Posterior vena cava (tissue), 2 donors: ENCODE data around the gene RALGAPB. TPM values are rescaled to one million over a fixed set of nuclear protein-coding genes. Genes with fewer than 3 reads are reported as not detected.
"Not testable (repeated sequence)": the region's sequence is repeated elsewhere in the genome, so short reads cannot be mapped to it uniquely, and the experiment has no call there.

ENCODE experiments used
- DNase-seq: peaks from one replicate; pipeline ENCODE4 v3.0.0-alpha.2; 2020; ENCODE audit warnings: low spot score
- intact Hi-C, 2 donors: fragments of 100-400 bp; cut with DNase I; formaldehyde crosslinking; loops; one replicate each; pipeline versions ENCODE4 v1.14.1 to v1.14.2; 2022 to 2023
- total RNA-seq, 2 donors: library from RNA; stranded (reverse); fragmentation: NEBNext Ultra II Directional; extraction: Animal tissue kit (Norgen Biotek cat#: 25700); gene quantifications; one replicate each; pipeline ENCODE4 v1.2.1, GENCODE V29; 2021
- donor health status: DM: yes; HTN: yes; CAD: no.
- donor health status: DM: yes; HTN: yes; CAD: no.

RALGAPB gene
- total RNA-seq, 2 donors from 2014 or later, result 29.7 to 33.5 TPM

GRCh38 chr20:38569747-38570525 lies 97.3 kb downstream of the RALGAPB start:
- DNase-seq, result no peak
- intact Hi-C loops, result no loop called here

- DNase-seq, result no peak
- intact Hi-C loops, result no loop called here
These were observed 100.8 kb downstream of the RALGAPB start for GRCh38 chr20:38573413-38573812.

- intact Hi-C loops, result no loop called here
- DNase-seq, result no peak
These were observed 106.7 kb downstream of the RALGAPB start for GRCh38 chr20:38579219-38579910.

- intact Hi-C loops, result no loop called here
- DNase-seq, result no peak
These were observed 107.3 kb downstream of the RALGAPB start for GRCh38 chr20:38579921-38580320.

- intact Hi-C loops, result no loop called here
- no peak for DNase-seq
These were observed 108.4 kb downstream of the RALGAPB start, which contains the start of gene ADIG for GRCh38 chr20:38581013-38581412. Gene ADIG (plus strand): TSS chr20:38581197. CDS start chr20:38581251, 54 bp downstream.

- DNase-seq, result no peak
- intact Hi-C loops, result no loop called here
These were observed 109.3 kb downstream of the RALGAPB start for GRCh38 chr20:38581830-38582358.

GRCh38 chr20:38583306-38583705 lies 110.7 kb downstream of the RALGAPB start:
- DNase-seq, result no peak
- intact Hi-C loops, result no loop called here

- no peak for DNase-seq
These were observed 111.6 kb downstream of the RALGAPB start for GRCh38 chr20:38584099-38584763.

GRCh38 chr20:38585404-38586180 lies 112.9 kb downstream of the RALGAPB start:
- DNase-seq, result no peak
- intact Hi-C loops, result no loop called here

More at GRCh38 chr20:38584099-38584763, 111.6 kb downstream of the RALGAPB start:
- intact Hi-C loops, result no loop called here

GRCh38 chr20:38586181-38586525 lies 113.5 kb downstream of the RALGAPB start:
- intact Hi-C loops, result no loop called here
- DNase-seq, result no peak

GRCh38 chr20:38588303-38588702 lies 115.7 kb downstream of the RALGAPB start:
- DNase-seq, result no peak
- intact Hi-C loops, result no loop called here

- intact Hi-C loops, result no loop called here
- no peak for DNase-seq
These were observed 116.7 kb downstream of the RALGAPB start for GRCh38 chr20:38589351-38589750.

- no peak for DNase-seq
- intact Hi-C loops, result no loop called here
These were observed 117.5 kb downstream of the RALGAPB start for GRCh38 chr20:38589967-38590675.

- no peak for DNase-seq
- intact Hi-C loops, result no loop called here
These were observed 118.2 kb downstream of the RALGAPB start for GRCh38 chr20:38590676-38591473.

GRCh38 chr20:38591474-38592410 lies 119.1 kb downstream of the RALGAPB start:
- no peak for DNase-seq
- intact Hi-C loops, result no loop called here

GRCh38 chr20:38592411-38592790 lies 119.8 kb downstream of the RALGAPB start:
- DNase-seq, result not testable (repeated sequence)

GRCh38 chr20:38594281-38594680 lies 121.6 kb downstream of the RALGAPB start:
- DNase-seq, intact Hi-C loops: not testable (repeated sequence)

More at GRCh38 chr20:38592411-38592790, 119.8 kb downstream of the RALGAPB start:
- intact Hi-C loops, result not testable (repeated sequence)
